SU-DHL-6 (cell line): ENCODE data around the gene AKR1C8.

Source experiments
- H2AFZ ChIP-seq: fragments of 200-600 bp; sonication (generic); 2 replicates; pipeline ENCODE4 v1.6.1; 2014; ENCODE audit warnings: low read depth, mild to moderate bottlenecking, moderate library complexity, mixed read lengths, antibody characterized with exemption, low read length; ENCODE audit not compliant: severe bottlenecking
- H3F3A ChIP-seq: fragments of 200-600 bp; shearing (Covaris generic); 2 replicates; pipeline ENCODE4 v1.6.0; 2016; ENCODE audit warnings: antibody characterized with exemption, mild to moderate bottlenecking; ENCODE audit not compliant: insufficient read depth
- H3K27ac ChIP-seq: fragments of 200-600 bp; sonication (generic); 2 replicates; pipeline ENCODE4 v1.5.1; 2016; ENCODE audit warnings: low read depth, mild to moderate bottlenecking, low read length, moderate library complexity, mixed read lengths
- H3K27me3 ChIP-seq: fragments of 200-600 bp; sonication (generic), shearing (Covaris generic); 2 replicates; pipeline ENCODE4 v1.6.0; 2014; ENCODE audit warnings: mild to moderate bottlenecking, low read length
- H3K36me3 ChIP-seq: fragments of 200-600 bp; sonication (generic); 2 replicates; pipeline ENCODE4 v1.6.1; 2014; ENCODE audit warnings: mild to moderate bottlenecking, low read length, mixed read lengths
- H3K4me2 ChIP-seq: fragments of 300-600, 200-600 bp; shearing (Covaris generic), sonication (generic); 2 replicates; pipeline ENCODE4 v1.6.0; 2014; ENCODE audit warnings: low read length, low read depth, mild to moderate bottlenecking; ENCODE audit not compliant: poor library complexity, severe bottlenecking
- H3K4me3 ChIP-seq: fragments of 200-600 bp; sonication (generic); 2 replicates; pipeline ENCODE4 v1.5.1; 2014; ENCODE audit warnings: antibody characterized with exemption, low read length, mild to moderate bottlenecking, mixed read lengths; ENCODE audit not compliant: insufficient read depth, poor library complexity, severe bottlenecking
- H3K79me2 ChIP-seq: fragments of 200-600 bp; sonication (generic); 2 replicates; pipeline ENCODE4 v1.6.1; 2014; ENCODE audit warnings: mild to moderate bottlenecking, low read length, moderate library complexity; ENCODE audit not compliant: insufficient read depth
- H3K9ac ChIP-seq: fragments of 200-600 bp; sonication (generic); 2 replicates; pipeline ENCODE4 v1.7.0; 2014; ENCODE audit warnings: mild to moderate bottlenecking, low read length
- H3K9me2 ChIP-seq: fragments of 200-600 bp; sonication (generic); replicated peaks from 2 replicates; pipeline ENCODE4 v1.6.1; 2014; ENCODE audit warnings: low read length; ENCODE audit not compliant: insufficient read depth
- H3K9me3 ChIP-seq: fragments of 200-600 bp; sonication (generic); 2 replicates; pipeline ENCODE4 v1.6.1; 2014; ENCODE audit warnings: low read length, mixed read lengths; ENCODE audit not compliant: insufficient read depth
- H4K20me1 ChIP-seq: fragments of 200-600 bp; sonication (generic); 2 replicates; pipeline ENCODE4 v1.6.1; 2014; ENCODE audit warnings: low read depth, mild to moderate bottlenecking, antibody characterized with exemption, low read length, moderate library complexity, mixed read lengths
- EZH2phosphoT487 ChIP-seq: fragments of 200-600 bp; sonication (generic), shearing (Covaris generic); conservative IDR thresholded peaks from 2 replicates; pipeline ENCODE4 v1.6.1; 2018; ENCODE audit warnings: mild to moderate bottlenecking, antibody characterized with exemption, low read length, moderate library complexity, mixed read lengths
- TF ChIP-seq, protein P1 (sequence below): fragments of 200-600 bp; sonication (generic); IDR thresholded peaks from one replicate; pipeline ENCODE4 v1.5.1; 2017; ENCODE audit warnings: antibody characterized with exemption, mild to moderate bottlenecking, low read length, moderate library complexity; ENCODE audit not compliant: insufficient read depth, poor library complexity, severe bottlenecking

AKR1C8 gene

GRCh38 chr10:5168897-5169420 lies 16.0 kb downstream of the AKR1C8 start:
- Histone ChIP-seq H3K27me3 (no peaks in the 10 kb centered on the region), H3K36me3 (no peaks in the 10 kb centered on the region), H4K20me1 (no peaks in the 10 kb centered on the region), H2AFZ (no peak overlapping the region), H3K27ac (no peak overlapping the region), H3K9me3 (0 out of 2 replicates have a peak, but pooled peaks cover 5% of the 10 kb centered on the region), H3K4me2 (no peak overlapping the region), H3K9ac (no peak overlapping the region), H3K79me2 (no peaks in the 10 kb centered on the region), H3K9me2 (no peaks in the 10 kb centered on the region), H3F3A (no peaks in the 10 kb centered on the region), H3K4me3 (no peak overlapping the region)
- TF ChIP-seq, protein P1, sequence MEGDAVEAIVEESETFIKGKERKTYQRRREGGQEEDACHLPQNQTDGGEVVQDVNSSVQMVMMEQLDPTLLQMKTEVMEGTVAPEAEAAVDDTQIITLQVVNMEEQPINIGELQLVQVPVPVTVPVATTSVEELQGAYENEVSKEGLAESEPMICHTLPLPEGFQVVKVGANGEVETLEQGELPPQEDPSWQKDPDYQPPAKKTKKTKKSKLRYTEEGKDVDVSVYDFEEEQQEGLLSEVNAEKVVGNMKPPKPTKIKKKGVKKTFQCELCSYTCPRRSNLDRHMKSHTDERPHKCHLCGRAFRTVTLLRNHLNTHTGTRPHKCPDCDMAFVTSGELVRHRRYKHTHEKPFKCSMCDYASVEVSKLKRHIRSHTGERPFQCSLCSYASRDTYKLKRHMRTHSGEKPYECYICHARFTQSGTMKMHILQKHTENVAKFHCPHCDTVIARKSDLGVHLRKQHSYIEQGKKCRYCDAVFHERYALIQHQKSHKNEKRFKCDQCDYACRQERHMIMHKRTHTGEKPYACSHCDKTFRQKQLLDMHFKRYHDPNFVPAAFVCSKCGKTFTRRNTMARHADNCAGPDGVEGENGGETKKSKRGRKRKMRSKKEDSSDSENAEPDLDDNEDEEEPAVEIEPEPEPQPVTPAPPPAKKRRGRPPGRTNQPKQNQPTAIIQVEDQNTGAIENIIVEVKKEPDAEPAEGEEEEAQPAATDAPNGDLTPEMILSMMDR = no peak
- TF ChIP-seq EZH2phosphoT487 = no peak

- Histone ChIP-seq H3F3A (no peaks in the 10 kb centered on the region), H3K36me3 (no peaks in the 10 kb centered on the region), H3K27ac (no peak overlapping the region), H3K79me2 (no peaks in the 10 kb centered on the region), H3K9me3 (0 out of 2 replicates have a peak, but pooled peaks cover 5% of the 10 kb centered on the region), H3K4me3 (no peak overlapping the region), H3K9me2 (no peaks in the 10 kb centered on the region), H3K27me3 (no peaks in the 10 kb centered on the region), H3K9ac (no peak overlapping the region), H2AFZ (no peak overlapping the region), H3K4me2 (no peak overlapping the region), H4K20me1 (no peaks in the 10 kb centered on the region)
- TF ChIP-seq, protein P1 = no peak
- TF ChIP-seq EZH2phosphoT487 = no peak
These were observed 19.2 kb downstream of the AKR1C8 start for GRCh38 chr10:5165738-5166137.

GRCh38 chr10:5163487-5163886 lies 21.5 kb downstream of the AKR1C8 start:
- Histone ChIP-seq H3K4me2 (no peak overlapping the region), H3K79me2 (no peaks in the 10 kb centered on the region), H2AFZ (no peak overlapping the region), H3K36me3 (no peaks in the 10 kb centered on the region), H3K27me3 (no peaks in the 10 kb centered on the region), H3K9me3 (0 out of 2 replicates have a peak, but pooled peaks cover 5% of the 10 kb centered on the region), H3F3A (no peaks in the 10 kb centered on the region), H3K9me2 (no peaks in the 10 kb centered on the region), H3K9ac (no peak overlapping the region), H3K4me3 (no peak overlapping the region), H3K27ac (no peak overlapping the region), H4K20me1 (no peaks in the 10 kb centered on the region)
- TF ChIP-seq, protein P1 = no peak
